Measurements from ENCODE around the gene HEATR1. TPM values are rescaled to one million over a fixed set of nuclear protein-coding genes. Genes with fewer than 3 reads are reported as not detected.

The HEATR1 gene
- total and polyA plus RNA-seq, 12 donors = 3.5 to 50.8 (median 23.1) TPM

DNA sequence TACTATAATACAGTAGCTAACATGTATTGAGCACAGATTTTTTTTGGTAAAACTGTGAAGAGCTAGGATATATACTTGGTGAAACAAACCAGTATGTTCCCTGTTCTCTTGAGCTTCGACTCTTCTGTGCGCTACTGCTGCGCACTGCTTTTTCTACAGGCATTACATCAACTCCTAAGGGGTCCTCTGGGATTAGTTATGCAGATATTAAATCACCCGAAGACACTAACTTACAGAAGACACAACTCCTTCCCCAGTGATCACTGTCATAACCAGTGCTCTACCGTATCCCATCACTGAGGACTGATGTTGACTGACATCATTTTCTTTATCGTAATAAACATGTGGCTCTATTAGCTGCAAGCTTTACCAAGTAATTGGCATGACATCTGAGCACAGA lies 55.9 kb downstream of the HEATR1 start:
- H3K9me3 ChIP-seq (replicated peaks in 1 of 3) = no peaks in the 10 kb centered on the region
- intact Hi-C loops (cut with DNase I) = no loop called here
- no peak for DNase-seq
- WGBS, 4 donors = 77 to 90% (median 81%) methylated on average over 5 to 6 of the region's 6 CpGs
- no peak overlapping the region for H3K27ac ChIP-seq
- no peak for TF ChIP-seq POLR2A (IDR thresholded peaks at IDR 0.05)
- TF ChIP-seq, protein P1, sequence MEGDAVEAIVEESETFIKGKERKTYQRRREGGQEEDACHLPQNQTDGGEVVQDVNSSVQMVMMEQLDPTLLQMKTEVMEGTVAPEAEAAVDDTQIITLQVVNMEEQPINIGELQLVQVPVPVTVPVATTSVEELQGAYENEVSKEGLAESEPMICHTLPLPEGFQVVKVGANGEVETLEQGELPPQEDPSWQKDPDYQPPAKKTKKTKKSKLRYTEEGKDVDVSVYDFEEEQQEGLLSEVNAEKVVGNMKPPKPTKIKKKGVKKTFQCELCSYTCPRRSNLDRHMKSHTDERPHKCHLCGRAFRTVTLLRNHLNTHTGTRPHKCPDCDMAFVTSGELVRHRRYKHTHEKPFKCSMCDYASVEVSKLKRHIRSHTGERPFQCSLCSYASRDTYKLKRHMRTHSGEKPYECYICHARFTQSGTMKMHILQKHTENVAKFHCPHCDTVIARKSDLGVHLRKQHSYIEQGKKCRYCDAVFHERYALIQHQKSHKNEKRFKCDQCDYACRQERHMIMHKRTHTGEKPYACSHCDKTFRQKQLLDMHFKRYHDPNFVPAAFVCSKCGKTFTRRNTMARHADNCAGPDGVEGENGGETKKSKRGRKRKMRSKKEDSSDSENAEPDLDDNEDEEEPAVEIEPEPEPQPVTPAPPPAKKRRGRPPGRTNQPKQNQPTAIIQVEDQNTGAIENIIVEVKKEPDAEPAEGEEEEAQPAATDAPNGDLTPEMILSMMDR (IDR thresholded peaks at IDR 0.05) = no peak
- no peaks in the 10 kb centered on the region for H3K4me1 ChIP-seq (replicated peaks in 1 of 2)
- H3K4me3 ChIP-seq = no peak overlapping the region
- H3K27me3 ChIP-seq = no peaks in the 10 kb centered on the region
- H3K36me3 ChIP-seq (replicated peaks in 1 of 2) = peaks cover 0 to 100% of the 10 kb centered on the region in 2 donors

DNA sequence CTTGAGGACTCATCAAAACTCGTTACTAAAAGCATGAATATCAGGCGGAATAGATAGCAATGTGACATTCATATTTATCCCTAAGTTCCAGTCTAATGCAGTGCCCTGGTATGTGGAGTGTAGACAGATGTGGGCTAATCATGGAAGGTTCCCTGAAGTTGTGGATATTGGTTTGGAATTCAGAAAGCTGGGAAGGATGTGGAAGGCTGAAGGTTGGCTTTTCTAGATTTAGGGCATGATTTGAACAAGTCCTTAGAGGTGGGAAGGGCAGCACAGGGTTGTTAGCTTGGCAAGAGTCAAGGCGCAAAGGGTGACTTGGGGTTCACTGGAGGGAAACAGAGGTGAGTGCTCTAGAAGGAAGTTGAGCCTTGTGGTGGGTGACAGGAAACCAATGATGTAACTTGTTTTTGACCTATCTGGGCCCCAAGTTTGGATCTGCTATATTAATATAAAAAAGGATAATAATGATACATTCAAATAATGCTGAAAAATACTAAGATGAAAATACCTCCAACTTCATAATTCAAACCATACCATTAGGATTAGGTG lies 58.6 kb downstream of the HEATR1 start:
- WGBS, 4 donors = 65 to 84% (median 80%) methylated on average over 3 of the region's 3 CpGs
- no peak overlapping the region for H3K27ac ChIP-seq
- TF ChIP-seq POLR2A (IDR thresholded peaks at IDR 0.05) = no peak

DNA sequence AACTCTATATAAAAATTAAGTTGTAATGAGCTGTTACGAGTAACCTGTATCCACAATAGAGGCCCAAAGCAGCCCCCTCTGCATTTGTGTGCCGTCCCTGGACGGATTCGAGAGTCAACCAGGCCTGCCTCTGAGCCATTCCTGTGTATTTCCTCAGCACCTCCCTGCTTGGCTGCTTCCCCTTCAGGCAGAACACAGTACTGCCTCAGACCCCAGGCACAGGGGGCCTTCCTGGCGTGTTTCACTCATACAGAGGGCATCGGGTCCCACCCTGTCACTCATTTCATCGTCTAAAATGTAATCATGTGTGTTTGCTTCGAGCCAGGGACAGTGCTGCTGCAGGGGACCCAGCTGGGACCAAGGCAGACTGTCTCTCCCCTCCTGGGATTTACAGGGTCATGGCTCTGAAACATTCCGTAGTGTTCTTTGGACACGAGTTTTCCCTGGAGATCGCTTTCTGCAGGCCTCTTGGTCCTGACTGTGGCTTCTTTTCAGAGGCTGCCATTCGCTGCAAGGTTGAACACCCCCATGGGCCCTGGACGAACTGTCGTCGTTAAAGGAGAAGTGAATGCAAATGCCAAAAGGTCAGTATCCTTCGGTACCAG lies 61.1 kb downstream of the HEATR1 start:
- H3K4me1 ChIP-seq (replicated peaks in 1 of 2) = no peaks in the 10 kb centered on the region
- H3K27ac ChIP-seq = no peak overlapping the region
- no peak for DNase-seq
- TF ChIP-seq POLR2A (IDR thresholded peaks at IDR 0.05) = no peak
- TF ChIP-seq, protein P1 (IDR thresholded peaks at IDR 0.05) = no peak
- H3K9me3 ChIP-seq (replicated peaks in 1 of 3) = no peaks in the 10 kb centered on the region
- H3K27me3 ChIP-seq = no peaks in the 10 kb centered on the region
- 79 to 83% (median 81%) methylated on average over 15 to 16 of the region's 16 CpGs for WGBS, 4 donors
- intact Hi-C loops (cut with DNase I) = no loop called here
- peaks cover 0 to 100% of the 10 kb centered on the region in 2 donors for H3K36me3 ChIP-seq (replicated peaks in 1 of 2)
- no peak overlapping the region for H3K4me3 ChIP-seq

More for the DNA sequence above, 58.6 kb downstream of the HEATR1 start:
- DNase-seq = no peak
- Histone ChIP-seq H3K36me3 (replicated peaks in 1 of 2) (peaks cover 0 to 100% of the 10 kb centered on the region in 2 donors), H3K9me3 (replicated peaks in 1 of 3) (no peaks in the 10 kb centered on the region), H3K4me1 (replicated peaks in 1 of 2) (no peaks in the 10 kb centered on the region), H3K27me3 (no peaks in the 10 kb centered on the region), H3K4me3 (no peak overlapping the region)
- intact Hi-C loops (cut with DNase I) = no loop called here

DNA sequence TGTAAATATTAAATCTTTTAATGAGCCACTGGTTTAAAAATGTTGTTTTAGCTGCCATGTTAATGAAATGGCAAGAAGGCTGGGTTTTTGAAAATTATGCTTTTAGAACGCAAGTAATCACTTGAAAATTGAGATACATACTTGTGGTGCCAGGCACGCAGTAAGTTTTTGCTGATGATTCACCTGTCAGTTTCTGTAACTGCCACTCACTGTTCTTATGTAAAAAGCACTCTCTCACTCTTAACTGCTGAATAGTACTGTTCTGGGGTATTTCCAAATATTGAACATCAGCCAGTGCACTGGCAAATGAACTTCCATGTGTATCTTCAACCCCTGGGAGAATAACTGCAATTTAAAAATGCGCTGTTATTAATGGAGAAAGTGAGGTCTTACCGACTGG lies 62.6 kb downstream of the HEATR1 start:
- intact Hi-C loops (cut with DNase I) = no loop called here
- H3K27ac ChIP-seq = no peak overlapping the region
- peaks cover 0 to 95% of the 10 kb centered on the region in 2 donors for H3K36me3 ChIP-seq (replicated peaks in 1 of 2)
- no peaks in the 10 kb centered on the region for H3K27me3 ChIP-seq
- no peaks in the 10 kb centered on the region for H3K9me3 ChIP-seq (replicated peaks in 1 of 3)
- TF ChIP-seq, protein P1 (IDR thresholded peaks at IDR 0.05) = no peak
- no peak for TF ChIP-seq POLR2A (IDR thresholded peaks at IDR 0.05)
- WGBS, 4 donors = 94 to 97% (median 97%) methylated on average over 4 of the region's 4 CpGs
- no peak for DNase-seq
- H3K4me3 ChIP-seq = no peak overlapping the region
- H3K4me1 ChIP-seq (replicated peaks in 1 of 2) = no peaks in the 10 kb centered on the region

All from adrenal gland (tissue), 12 donors.